GM20431 (cell line): ENCODE results near the gene SMOC1.
"Not testable (repeated sequence)": the region's sequence is repeated elsewhere in the genome, so short reads cannot be mapped to it uniquely, and the experiment has no call there.

Experiments
- in situ Hi-C: fragments of 300-500 bp; cut with MseI, MboI; formaldehyde crosslinking; loops from one replicate; pipeline ENCODE4 v1.15.0; 2020; ENCODE audit warnings: low sequenced_read_pairs; ENCODE audit not compliant: unreplicated experiment

The SMOC1 gene

GRCh38 chr14:69895109-69895508 lies 15.9 kb downstream of the SMOC1 start:
- in situ Hi-C loops = no loop called here

- in situ Hi-C loops = no loop called here
These were observed 16.9 kb downstream of the SMOC1 start for GRCh38 chr14:69896080-69896479.

- in situ Hi-C loops = no loop called here
These were observed 17.8 kb downstream of the SMOC1 start for GRCh38 chr14:69896972-69897371.

GRCh38 chr14:69900603-69901002 lies 21.4 kb downstream of the SMOC1 start:
- in situ Hi-C loops = no loop called here

- in situ Hi-C loops = no loop called here
These were observed 22.1 kb downstream of the SMOC1 start for GRCh38 chr14:69901113-69901951.

GRCh38 chr14:69903046-69903445 lies 23.8 kb downstream of the SMOC1 start:
- in situ Hi-C loops = not testable (repeated sequence)

GRCh38 chr14:69904246-69904645 lies 25.0 kb downstream of the SMOC1 start:
- in situ Hi-C loops = no loop called here

- in situ Hi-C loops = no loop called here
These were observed 27.0 kb downstream of the SMOC1 start for GRCh38 chr14:69906201-69906600.

- in situ Hi-C loops = no loop called here
These were observed 30.8 kb downstream of the SMOC1 start for GRCh38 chr14:69909826-69910550.

GRCh38 chr14:69910871-69911270 lies 31.7 kb downstream of the SMOC1 start:
- in situ Hi-C loops = no loop called here

GRCh38 chr14:69913686-69914085 lies 34.5 kb downstream of the SMOC1 start:
- in situ Hi-C loops = no loop called here

GRCh38 chr14:69916396-69916795 lies 37.2 kb downstream of the SMOC1 start:
- in situ Hi-C loops = no loop called here

- in situ Hi-C loops = no loop called here
These were observed 38.1 kb downstream of the SMOC1 start for GRCh38 chr14:69917287-69917686.

- in situ Hi-C loops = no loop called here
These were observed 40.6 kb downstream of the SMOC1 start for GRCh38 chr14:69919815-69920214.

- in situ Hi-C loops = no loop called here
These were observed 41.8 kb downstream of the SMOC1 start for GRCh38 chr14:69921052-69921451.

GRCh38 chr14:69922198-69922597 lies 43.0 kb downstream of the SMOC1 start:
- in situ Hi-C loops = no loop called here

- in situ Hi-C loops = no loop called here
These were observed 45.0 kb downstream of the SMOC1 start for GRCh38 chr14:69924201-69924600.

GRCh38 chr14:69928111-69928523 lies 48.9 kb downstream of the SMOC1 start:
- in situ Hi-C loops = no loop called here

- in situ Hi-C loops = no loop called here
These were observed 51.7 kb downstream of the SMOC1 start for GRCh38 chr14:69930780-69931379.

GRCh38 chr14:69931960-69932359 lies 52.7 kb downstream of the SMOC1 start:
- in situ Hi-C loops = no loop called here

- in situ Hi-C loops = no loop called here
These were observed 53.2 kb downstream of the SMOC1 start for GRCh38 chr14:69932391-69932790.
